Measurements from ENCODE around the gene SLC7A7.
"Not testable (repeated sequence)": the region's sequence is repeated elsewhere in the genome, so short reads cannot be mapped to it uniquely, and the experiment has no call there.

Gene SLC7A7

GRCh38 chr14:22814941-22815713, at the start of gene SLC7A7:
SLC7A7 (minus strand) TSS chr14:22815435; CDS start chr14:22813398, 2,037 bp downstream.
- no peak within 1 kb of the TSS for H3K9ac ChIP-seq (ENCODE audit: low read length)
- no peak within 1 kb of the TSS for H3K4me3 ChIP-seq (ENCODE audit: low read length)
- H3K27ac ChIP-seq (ENCODE audit: low read length), result no peak within 1 kb of the TSS

GRCh38 chr14:22864979-22865378, 49.7 kb upstream of the SLC7A7 start:
- Histone ChIP-seq H3K4me1 (ENCODE audit: control insufficient read depth, low read depth, low read length) (no peaks in the 10 kb centered on the region), H3K9me3 (ENCODE audit: control insufficient read depth, low read depth, low read length) (no peaks in the 10 kb centered on the region), H3K4me3 (ENCODE audit: low read length) (no peak overlapping the region), H3K27ac (ENCODE audit: low read length) (no peak overlapping the region), H3K27me3 (ENCODE audit: control insufficient read depth, insufficient read depth, low read length) (no peaks in the 10 kb centered on the region), H3K9ac (ENCODE audit: low read length) (no peak overlapping the region), H3K36me3 (ENCODE audit: control insufficient read depth, low read depth, low read length) (no peaks in the 10 kb centered on the region)

More at GRCh38 chr14:22814941-22815713, at the start of gene SLC7A7:
- Histone ChIP-seq H3K4me1 (ENCODE audit: control insufficient read depth, low read depth, low read length) (peaks cover 23% of the 10 kb centered on the region), H3K27me3 (ENCODE audit: control insufficient read depth, insufficient read depth, low read length) (no peaks in the 10 kb centered on the region), H3K9me3 (ENCODE audit: control insufficient read depth, low read depth, low read length) (no peaks in the 10 kb centered on the region), H3K36me3 (ENCODE audit: control insufficient read depth, low read depth, low read length) (no peaks in the 10 kb centered on the region)

GRCh38 chr14:22861651-22862050, 46.4 kb upstream of the SLC7A7 start:
- Histone ChIP-seq H3K9me3 (ENCODE audit: control insufficient read depth, low read depth, low read length) (no peaks in the 10 kb centered on the region), H3K9ac (ENCODE audit: low read length) (no peak overlapping the region), H3K27ac (ENCODE audit: low read length) (no peak overlapping the region), H3K4me1 (ENCODE audit: control insufficient read depth, low read depth, low read length) (no peaks in the 10 kb centered on the region), H3K36me3 (ENCODE audit: control insufficient read depth, low read depth, low read length) (no peaks in the 10 kb centered on the region), H3K4me3 (ENCODE audit: low read length) (no peak overlapping the region), H3K27me3 (ENCODE audit: control insufficient read depth, insufficient read depth, low read length) (no peaks in the 10 kb centered on the region)

- H3K4me3 ChIP-seq (ENCODE audit: low read length); H3K27ac ChIP-seq (ENCODE audit: low read length); H3K4me1 ChIP-seq (ENCODE audit: control insufficient read depth, low read depth, low read length); H3K27me3 ChIP-seq (ENCODE audit: control insufficient read depth, insufficient read depth, low read length); H3K9ac ChIP-seq (ENCODE audit: low read length); H3K9me3 ChIP-seq (ENCODE audit: control insufficient read depth, low read depth, low read length); H3K36me3 ChIP-seq (ENCODE audit: control insufficient read depth, low read depth, low read length): not testable (repeated sequence)
Observed at GRCh38 chr14:22860377-22860776, 45.1 kb upstream of the SLC7A7 start.

GRCh38 chr14:22856428-22856827, 41.2 kb upstream of the SLC7A7 start:
- Histone ChIP-seq H3K27ac (ENCODE audit: low read length) (no peak overlapping the region), H3K9ac (ENCODE audit: low read length) (no peak overlapping the region), H3K4me3 (ENCODE audit: low read length) (no peak overlapping the region), H3K4me1 (ENCODE audit: control insufficient read depth, low read depth, low read length) (peaks cover 3% of the 10 kb centered on the region), H3K9me3 (ENCODE audit: control insufficient read depth, low read depth, low read length) (no peaks in the 10 kb centered on the region), H3K27me3 (ENCODE audit: control insufficient read depth, insufficient read depth, low read length) (no peaks in the 10 kb centered on the region), H3K36me3 (ENCODE audit: control insufficient read depth, low read depth, low read length) (no peaks in the 10 kb centered on the region)

- no peak overlapping the region for H3K4me3 ChIP-seq (ENCODE audit: low read length)
- H3K4me1 ChIP-seq (ENCODE audit: control insufficient read depth, low read depth, low read length), result peaks cover 3% of the 10 kb centered on the region
- H3K9me3 ChIP-seq (ENCODE audit: control insufficient read depth, low read depth, low read length), result no peaks in the 10 kb centered on the region
- no peaks in the 10 kb centered on the region for H3K27me3 ChIP-seq (ENCODE audit: control insufficient read depth, insufficient read depth, low read length)
- no peak overlapping the region for H3K27ac ChIP-seq (ENCODE audit: low read length)
- no peaks in the 10 kb centered on the region for H3K36me3 ChIP-seq (ENCODE audit: control insufficient read depth, low read depth, low read length)
- no peak overlapping the region for H3K9ac ChIP-seq (ENCODE audit: low read length)
Observed at GRCh38 chr14:22854963-22855724, 39.9 kb upstream of the SLC7A7 start.

GRCh38 chr14:22854296-22854695, 39.1 kb upstream of the SLC7A7 start:
- not testable (repeated sequence) for H3K4me3 ChIP-seq (ENCODE audit: low read length); H3K36me3 ChIP-seq (ENCODE audit: control insufficient read depth, low read depth, low read length); H3K27ac ChIP-seq (ENCODE audit: low read length); H3K27me3 ChIP-seq (ENCODE audit: control insufficient read depth, insufficient read depth, low read length); H3K9me3 ChIP-seq (ENCODE audit: control insufficient read depth, low read depth, low read length); H3K9ac ChIP-seq (ENCODE audit: low read length); H3K4me1 ChIP-seq (ENCODE audit: control insufficient read depth, low read depth, low read length)

GRCh38 chr14:22852940-22853767, 37.9 kb upstream of the SLC7A7 start:
- no peak overlapping the region for H3K27ac ChIP-seq (ENCODE audit: low read length)

GRCh38 chr14:22852599-22852939, 37.3 kb upstream of the SLC7A7 start:
- H3K4me1 ChIP-seq (ENCODE audit: control insufficient read depth, low read depth, low read length), result peaks cover 16% of the 10 kb centered on the region
- no peaks in the 10 kb centered on the region for H3K9me3 ChIP-seq (ENCODE audit: control insufficient read depth, low read depth, low read length)
- H3K4me3 ChIP-seq (ENCODE audit: low read length), result no peak overlapping the region
- no peaks in the 10 kb centered on the region for H3K36me3 ChIP-seq (ENCODE audit: control insufficient read depth, low read depth, low read length)
- H3K27me3 ChIP-seq (ENCODE audit: control insufficient read depth, insufficient read depth, low read length), result no peaks in the 10 kb centered on the region
- no peak overlapping the region for H3K27ac ChIP-seq (ENCODE audit: low read length)
- H3K9ac ChIP-seq (ENCODE audit: low read length), result no peak overlapping the region

More at GRCh38 chr14:22852940-22853767, 37.9 kb upstream of the SLC7A7 start:
- H3K4me3 ChIP-seq (ENCODE audit: low read length), result peak overlapping the region; percentile 39
- no peaks in the 10 kb centered on the region for H3K27me3 ChIP-seq (ENCODE audit: control insufficient read depth, insufficient read depth, low read length)
- peak overlapping the region; percentile 31 for H3K9ac ChIP-seq (ENCODE audit: low read length)
- H3K36me3 ChIP-seq (ENCODE audit: control insufficient read depth, low read depth, low read length), result no peaks in the 10 kb centered on the region
- peaks cover 11% of the 10 kb centered on the region for H3K4me1 ChIP-seq (ENCODE audit: control insufficient read depth, low read depth, low read length)
- no peaks in the 10 kb centered on the region for H3K9me3 ChIP-seq (ENCODE audit: control insufficient read depth, low read depth, low read length)

- H3K4me3 ChIP-seq (ENCODE audit: low read length); H3K27ac ChIP-seq (ENCODE audit: low read length); H3K27me3 ChIP-seq (ENCODE audit: control insufficient read depth, insufficient read depth, low read length); H3K9ac ChIP-seq (ENCODE audit: low read length); H3K9me3 ChIP-seq (ENCODE audit: control insufficient read depth, low read depth, low read length); H3K36me3 ChIP-seq (ENCODE audit: control insufficient read depth, low read depth, low read length): not testable (repeated sequence)
- H3K4me1 ChIP-seq (ENCODE audit: control insufficient read depth, low read depth, low read length), result peaks cover 16% of the 10 kb centered on the region
Observed at GRCh38 chr14:22852178-22852577, 36.9 kb upstream of the SLC7A7 start.

GRCh38 chr14:22850944-22851764, 35.9 kb upstream of the SLC7A7 start:
- H3K27me3 ChIP-seq (ENCODE audit: control insufficient read depth, insufficient read depth, low read length), result no peaks in the 10 kb centered on the region
- peaks cover 16% of the 10 kb centered on the region for H3K4me1 ChIP-seq (ENCODE audit: control insufficient read depth, low read depth, low read length)
- no peak overlapping the region for H3K27ac ChIP-seq (ENCODE audit: low read length)
- no peaks in the 10 kb centered on the region for H3K9me3 ChIP-seq (ENCODE audit: control insufficient read depth, low read depth, low read length)
- H3K4me3 ChIP-seq (ENCODE audit: low read length), result no peak overlapping the region
- peaks cover 3% of the 10 kb centered on the region for H3K36me3 ChIP-seq (ENCODE audit: control insufficient read depth, low read depth, low read length)
- H3K9ac ChIP-seq (ENCODE audit: low read length), result no peak overlapping the region
